ENCODE measurements around the gene TRABD.

TRABD gene

DNA sequence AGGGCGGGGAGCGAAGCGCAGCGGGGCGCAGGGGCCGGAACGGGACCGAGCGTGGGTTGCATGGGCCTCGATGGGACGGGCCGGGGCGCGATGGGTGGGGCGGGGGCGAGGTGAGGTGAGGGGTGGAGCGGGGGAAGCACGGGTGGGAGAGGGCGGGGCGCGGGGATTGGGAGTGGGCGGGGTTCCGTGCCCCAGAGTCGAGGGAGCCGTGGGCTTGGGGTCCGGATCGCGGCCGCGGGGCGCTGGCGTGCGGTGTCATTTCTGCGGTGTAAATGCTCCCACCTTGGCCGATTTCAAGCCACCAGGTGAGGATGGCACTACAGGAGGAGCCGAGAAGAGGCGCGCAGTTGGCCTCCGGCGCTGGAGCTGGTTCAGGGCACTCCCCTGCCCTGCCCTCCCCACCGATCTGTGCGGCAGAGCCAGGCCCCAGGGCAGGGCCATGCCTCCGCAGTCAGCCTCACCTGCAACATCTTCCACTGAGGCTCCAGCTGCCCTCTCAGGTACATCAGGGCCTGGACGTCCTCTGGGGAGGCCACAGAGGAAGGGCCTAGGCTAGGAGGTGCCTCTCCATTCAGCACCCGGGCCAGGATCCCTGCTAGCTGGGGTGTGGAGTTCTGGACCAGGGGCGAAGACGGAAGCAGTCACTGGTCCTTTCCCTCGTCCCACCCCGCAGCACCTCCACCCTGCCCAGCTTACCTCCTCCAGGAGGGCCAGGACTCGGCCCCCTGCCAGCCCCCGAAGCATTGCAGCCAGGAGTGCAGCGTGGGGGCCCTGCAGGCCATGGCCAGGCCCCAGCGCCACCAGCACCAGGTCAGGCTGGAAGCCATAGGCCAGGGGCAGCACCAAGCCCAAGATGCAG lies 59.7 kb downstream of the TRABD start:
- Histone ChIP-seq H4K8ac (ENCODE audit: low read length) (peak overlapping the region; percentile 94), H2BK15ac (ENCODE audit: low read depth, poor library complexity, severe bottlenecking) (no peak overlapping the region), H3K23ac (ENCODE audit: low read length in 2 of 2) (no peak overlapping the region), H3K4ac (ENCODE audit: low read depth in 1 of 2, low read length in 2 of 2) (peak overlapping the region; percentile 29 to 85), H3K4me2 (ENCODE audit: low read length, poor library complexity, severe bottlenecking) (peak overlapping the region; percentile 87), H3K4me1 (ENCODE audit: control insufficient read depth, insufficient read depth, low read depth, low read length) (peaks cover 48% of the 10 kb centered on the region), H2BK5ac (ENCODE audit: low read depth, low read length, poor library complexity, severe bottlenecking) (no peak overlapping the region), H2BK120ac (ENCODE audit: low read depth, low read length) (peak overlapping the region; percentile 8), H3K14ac (ENCODE audit: low read length in 2 of 2) (peak overlapping the region in 1 of 2 experiments; percentile 93), H3K18ac (ENCODE audit: low read depth in 1 of 2, low read length in 2 of 2) (peak overlapping the region; percentile 85 to 97), H2BK12ac (ENCODE audit: low read length in 2 of 2) (peak overlapping the region in 1 of 2 experiments; percentile 7), H3K36me3 (ENCODE audit: control insufficient read depth in 1 of 2, insufficient read depth in 2 of 2, low read depth in 1 of 2, low read length in 2 of 2) (peaks cover 26 to 51% of the 10 kb centered on the region in 2 experiments), H3K4me3 (ENCODE audit: insufficient read depth in 1 of 2, low read depth in 1 of 2, low read length in 2 of 2) (peak overlapping the region; percentile 92 to 93), H3K79me1 (replicated peaks; ENCODE audit: low read length, poor library complexity, severe bottlenecking) (peaks cover 37% of the 10 kb centered on the region), H3K27me3 (ENCODE audit: control insufficient read depth in 1 of 2, insufficient read depth in 1 of 2, low read length in 2 of 2) (no peaks in the 10 kb centered on the region), H3K27ac (ENCODE audit: low read length, poor library complexity, severe bottlenecking) (peak overlapping the region; percentile 81), H2AFZ (ENCODE audit: low read depth, low read length) (peak overlapping the region; percentile 54), H2AK5ac (ENCODE audit: low read length, severe bottlenecking) (no peak overlapping the region), H3K9ac (ENCODE audit: low read length) (peak overlapping the region; percentile 96), H4K91ac (ENCODE audit: low read length) (peak overlapping the region; percentile 93), H3K9me3 (ENCODE audit: control insufficient read depth, low read length) (no peaks in the 10 kb centered on the region)
- no peak for DNase-seq
- 22% methylated on average over 26 of the region's 53 CpGs for WGBS

DNA sequence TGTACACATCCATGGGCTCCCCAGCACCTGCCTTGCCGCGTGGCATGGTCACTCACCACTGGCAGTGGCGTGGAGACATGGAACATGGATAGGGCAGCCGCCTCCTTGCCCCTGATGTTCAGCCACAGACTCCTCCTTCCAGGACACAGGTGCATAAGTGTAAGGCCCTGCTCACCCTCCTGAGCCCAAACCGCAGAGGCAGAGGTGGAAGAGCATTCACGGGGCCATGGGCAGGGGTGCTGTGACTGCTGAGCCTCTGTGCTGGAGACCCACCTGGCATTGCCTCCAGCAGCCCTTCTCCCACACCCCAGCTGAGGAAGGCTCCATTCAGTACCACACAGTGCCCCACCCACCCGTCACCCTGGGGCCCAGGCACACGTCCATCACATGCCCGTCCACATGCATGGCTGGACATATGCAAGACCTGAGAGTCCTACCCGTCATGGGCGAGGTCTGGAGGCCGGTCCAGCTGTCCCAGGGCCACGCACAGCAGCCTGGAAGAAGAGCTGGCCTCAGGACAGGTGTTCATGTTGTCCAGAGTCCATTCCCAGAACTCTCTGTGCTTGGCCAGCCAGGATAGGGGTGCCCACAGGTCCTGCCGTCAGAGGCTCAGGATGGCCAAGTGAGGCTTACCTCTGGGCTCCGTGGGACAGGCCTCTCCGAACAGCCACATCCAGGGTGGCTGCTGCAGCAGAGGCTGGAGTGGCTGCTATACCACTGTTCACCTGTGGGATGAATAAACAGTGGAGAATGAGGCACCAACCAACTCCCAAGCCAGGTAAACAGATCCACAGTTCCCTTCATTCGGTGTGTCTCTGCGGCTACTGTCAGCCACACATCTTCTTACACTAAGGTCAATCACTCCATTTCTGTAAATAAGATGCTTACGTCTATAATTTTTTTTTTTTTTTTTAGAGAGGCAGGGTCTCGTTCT lies 60.8 kb downstream of the TRABD start:
- Histone ChIP-seq H2AK5ac (ENCODE audit: low read length, severe bottlenecking) (no peak overlapping the region), H3K9ac (ENCODE audit: low read length) (no peak overlapping the region), H3K14ac (ENCODE audit: low read length in 2 of 2) (no peak overlapping the region), H2BK15ac (ENCODE audit: low read depth, poor library complexity, severe bottlenecking) (no peak overlapping the region), H2BK120ac (ENCODE audit: low read depth, low read length) (no peak overlapping the region), H3K18ac (ENCODE audit: low read depth in 1 of 2, low read length in 2 of 2) (no peak overlapping the region), H4K91ac (ENCODE audit: low read length) (peak overlapping the region; percentile 34), H3K4me2 (ENCODE audit: low read length, poor library complexity, severe bottlenecking) (no peak overlapping the region), H3K4ac (ENCODE audit: low read depth in 1 of 2, low read length in 2 of 2) (no peak overlapping the region), H3K27me3 (ENCODE audit: control insufficient read depth in 1 of 2, insufficient read depth in 1 of 2, low read length in 2 of 2) (no peaks in the 10 kb centered on the region), H3K27ac (ENCODE audit: low read length, poor library complexity, severe bottlenecking) (no peak overlapping the region), H4K8ac (ENCODE audit: low read length) (peak overlapping the region; percentile 1), H3K4me3 (ENCODE audit: insufficient read depth in 1 of 2, low read depth in 1 of 2, low read length in 2 of 2) (peak overlapping the region in 1 of 2 experiments; percentile 92), H2BK12ac (ENCODE audit: low read length in 2 of 2) (no peak overlapping the region), H2BK5ac (ENCODE audit: low read depth, low read length, poor library complexity, severe bottlenecking) (no peak overlapping the region), H3K4me1 (ENCODE audit: control insufficient read depth, insufficient read depth, low read depth, low read length) (peaks cover 51% of the 10 kb centered on the region), H2AFZ (ENCODE audit: low read depth, low read length) (no peak overlapping the region), H3K9me3 (ENCODE audit: control insufficient read depth, low read length) (no peaks in the 10 kb centered on the region), H3K36me3 (ENCODE audit: control insufficient read depth in 1 of 2, insufficient read depth in 2 of 2, low read depth in 1 of 2, low read length in 2 of 2) (peaks cover 26 to 51% of the 10 kb centered on the region in 2 experiments), H3K79me1 (replicated peaks; ENCODE audit: low read length, poor library complexity, severe bottlenecking) (peaks cover 38% of the 10 kb centered on the region), H3K23ac (ENCODE audit: low read length in 2 of 2) (no peak overlapping the region)
- DNase-seq: no peak
- WGBS: 95% methylated on average over 20 of the region's 20 CpGs

DNA sequence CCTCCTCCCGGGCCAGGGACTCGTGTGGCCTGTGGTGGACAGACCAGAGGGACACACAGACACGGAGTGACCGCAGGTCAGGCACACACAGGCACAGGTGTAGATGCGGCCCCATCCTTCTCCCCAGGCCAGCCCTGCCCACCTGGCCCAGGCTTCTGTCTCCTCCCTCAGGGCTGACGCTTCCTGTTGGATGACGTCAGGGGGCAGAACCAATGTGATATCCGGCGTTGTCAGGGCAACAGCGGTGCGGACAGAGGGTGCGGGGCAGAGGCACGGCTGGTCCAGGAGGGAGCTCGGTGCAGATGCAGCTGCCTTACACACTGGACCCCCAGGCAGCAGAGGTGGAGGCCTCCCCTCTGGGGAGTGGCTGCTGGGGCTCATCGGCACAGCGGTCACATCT lies 62.0 kb downstream of the TRABD start:
- Histone ChIP-seq H2BK5ac (ENCODE audit: low read depth, low read length, poor library complexity, severe bottlenecking) (no peak overlapping the region), H2AK5ac (ENCODE audit: low read length, severe bottlenecking) (no peak overlapping the region), H3K36me3 (ENCODE audit: control insufficient read depth in 1 of 2, insufficient read depth in 2 of 2, low read depth in 1 of 2, low read length in 2 of 2) (peaks cover 26 to 55% of the 10 kb centered on the region in 2 experiments), H3K27me3 (ENCODE audit: control insufficient read depth in 1 of 2, insufficient read depth in 1 of 2, low read length in 2 of 2) (no peaks in the 10 kb centered on the region), H3K14ac (ENCODE audit: low read length in 2 of 2) (no peak overlapping the region), H3K4me2 (ENCODE audit: low read length, poor library complexity, severe bottlenecking) (no peak overlapping the region), H2BK12ac (ENCODE audit: low read length in 2 of 2) (peak overlapping the region in 1 of 2 experiments; percentile 1), H3K4me1 (ENCODE audit: control insufficient read depth, insufficient read depth, low read depth, low read length) (peaks cover 54% of the 10 kb centered on the region), H4K8ac (ENCODE audit: low read length) (peak overlapping the region; percentile 22), H3K4ac (ENCODE audit: low read depth in 1 of 2, low read length in 2 of 2) (no peak overlapping the region), H3K9ac (ENCODE audit: low read length) (peak overlapping the region; percentile 41), H3K27ac (ENCODE audit: low read length, poor library complexity, severe bottlenecking) (no peak overlapping the region), H3K23ac (ENCODE audit: low read length in 2 of 2) (no peak overlapping the region), H2AFZ (ENCODE audit: low read depth, low read length) (no peak overlapping the region), H3K4me3 (ENCODE audit: insufficient read depth in 1 of 2, low read depth in 1 of 2, low read length in 2 of 2) (no peak overlapping the region), H3K9me3 (ENCODE audit: control insufficient read depth, low read length) (no peaks in the 10 kb centered on the region), H2BK15ac (ENCODE audit: low read depth, poor library complexity, severe bottlenecking) (no peak overlapping the region), H2BK120ac (ENCODE audit: low read depth, low read length) (no peak overlapping the region), H3K79me1 (replicated peaks; ENCODE audit: low read length, poor library complexity, severe bottlenecking) (peaks cover 38% of the 10 kb centered on the region), H3K18ac (ENCODE audit: low read depth in 1 of 2, low read length in 2 of 2) (no peak overlapping the region), H4K91ac (ENCODE audit: low read length) (peak overlapping the region; percentile 37)
- 72% methylated on average over 16 of the region's 16 CpGs for WGBS
- DNase-seq: peak; percentile 72

All from mesenchymal stem cell (in vitro differentiated cells and primary cell).